Measurements from ENCODE around the gene BRD7. TPM values are rescaled to one million over a fixed set of nuclear protein-coding genes. Genes with fewer than 3 reads are reported as not detected.

BRD7 gene
- total RNA-seq, 1 donor from 2014 or later = 29.2 TPM

- no peak for DNase-seq
These were observed 65.7 kb downstream of the BRD7 start for GRCh38 chr16:50303041-50303604.

- no peak for DNase-seq
These were observed 66.2 kb downstream of the BRD7 start for GRCh38 chr16:50302472-50303005.

GRCh38 chr16:50301626-50302471, 66.9 kb downstream of the BRD7 start:
- DNase-seq = no peak

GRCh38 chr16:50300942-50301625, 67.7 kb downstream of the BRD7 start:
- no peak for DNase-seq

GRCh38 chr16:50299508-50300105, 69.2 kb downstream of the BRD7 start:
- DNase-seq = no peak

- no peak for DNase-seq
These were observed 69.9 kb downstream of the BRD7 start for GRCh38 chr16:50298591-50299507.

- DNase-seq = no peak
These were observed 70.7 kb downstream of the BRD7 start for GRCh38 chr16:50298075-50298460.

- no peak for DNase-seq
These were observed 71.3 kb downstream of the BRD7 start for GRCh38 chr16:50297301-50298074.

- no peak for DNase-seq
These were observed 72.0 kb downstream of the BRD7 start for GRCh38 chr16:50296807-50297206.

GRCh38 chr16:50295541-50296132, 73.2 kb downstream of the BRD7 start:
- DNase-seq = no peak

- DNase-seq = no peak
These were observed 73.8 kb downstream of the BRD7 start for GRCh38 chr16:50294955-50295354.

- DNase-seq = no peak
These were observed 74.6 kb downstream of the BRD7 start for GRCh38 chr16:50293994-50294855.

- no peak for DNase-seq
These were observed 75.6 kb downstream of the BRD7 start for GRCh38 chr16:50293041-50293783.

- DNase-seq = no peak
These were observed 76.2 kb downstream of the BRD7 start for GRCh38 chr16:50292566-50292948.

GRCh38 chr16:50291719-50292565, 76.8 kb downstream of the BRD7 start:
- DNase-seq = no peak

- DNase-seq = no peak
These were observed 77.9 kb downstream of the BRD7 start for GRCh38 chr16:50290856-50291255.

- no peak for DNase-seq
These were observed 78.6 kb downstream of the BRD7 start for GRCh38 chr16:50289950-50290764.

Data from skin of body (tissue), 2 donors.